ENCODE measurements around the gene FOXP2.
"Not testable (repeated sequence)": the region's sequence is repeated elsewhere in the genome, so short reads cannot be mapped to it uniquely, and the experiment has no call there.

Gene FOXP2

DNA sequence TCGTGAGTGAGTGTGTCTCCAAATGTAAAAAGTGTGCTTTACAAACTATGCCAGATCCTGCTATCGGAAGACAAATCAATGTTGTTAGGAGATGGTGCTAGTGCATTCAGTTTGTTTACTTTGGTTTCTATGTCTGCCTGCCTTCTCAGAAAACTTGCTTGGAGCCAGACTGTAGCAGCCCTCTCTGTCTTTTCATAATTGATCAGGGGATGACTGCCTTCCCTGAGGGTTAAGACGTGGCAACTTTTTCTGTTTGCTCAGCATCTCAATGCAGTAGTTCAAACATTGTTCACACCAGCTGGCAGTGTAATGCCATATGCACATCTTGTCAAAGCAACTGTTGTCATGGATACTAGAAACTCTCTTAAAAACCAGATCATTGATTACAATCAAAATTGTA, 118.5 kb downstream of the FOXP2 start:
- H3K27ac ChIP-seq, result no peak overlapping the region
- no peak for TF ChIP-seq ZFX (IDR thresholded peaks at IDR 0.05; ENCODE audit: borderline replicate concordance)
- TF ChIP-seq, protein P1, sequence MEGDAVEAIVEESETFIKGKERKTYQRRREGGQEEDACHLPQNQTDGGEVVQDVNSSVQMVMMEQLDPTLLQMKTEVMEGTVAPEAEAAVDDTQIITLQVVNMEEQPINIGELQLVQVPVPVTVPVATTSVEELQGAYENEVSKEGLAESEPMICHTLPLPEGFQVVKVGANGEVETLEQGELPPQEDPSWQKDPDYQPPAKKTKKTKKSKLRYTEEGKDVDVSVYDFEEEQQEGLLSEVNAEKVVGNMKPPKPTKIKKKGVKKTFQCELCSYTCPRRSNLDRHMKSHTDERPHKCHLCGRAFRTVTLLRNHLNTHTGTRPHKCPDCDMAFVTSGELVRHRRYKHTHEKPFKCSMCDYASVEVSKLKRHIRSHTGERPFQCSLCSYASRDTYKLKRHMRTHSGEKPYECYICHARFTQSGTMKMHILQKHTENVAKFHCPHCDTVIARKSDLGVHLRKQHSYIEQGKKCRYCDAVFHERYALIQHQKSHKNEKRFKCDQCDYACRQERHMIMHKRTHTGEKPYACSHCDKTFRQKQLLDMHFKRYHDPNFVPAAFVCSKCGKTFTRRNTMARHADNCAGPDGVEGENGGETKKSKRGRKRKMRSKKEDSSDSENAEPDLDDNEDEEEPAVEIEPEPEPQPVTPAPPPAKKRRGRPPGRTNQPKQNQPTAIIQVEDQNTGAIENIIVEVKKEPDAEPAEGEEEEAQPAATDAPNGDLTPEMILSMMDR (IDR thresholded peaks at IDR 0.05), result no peak

DNA sequence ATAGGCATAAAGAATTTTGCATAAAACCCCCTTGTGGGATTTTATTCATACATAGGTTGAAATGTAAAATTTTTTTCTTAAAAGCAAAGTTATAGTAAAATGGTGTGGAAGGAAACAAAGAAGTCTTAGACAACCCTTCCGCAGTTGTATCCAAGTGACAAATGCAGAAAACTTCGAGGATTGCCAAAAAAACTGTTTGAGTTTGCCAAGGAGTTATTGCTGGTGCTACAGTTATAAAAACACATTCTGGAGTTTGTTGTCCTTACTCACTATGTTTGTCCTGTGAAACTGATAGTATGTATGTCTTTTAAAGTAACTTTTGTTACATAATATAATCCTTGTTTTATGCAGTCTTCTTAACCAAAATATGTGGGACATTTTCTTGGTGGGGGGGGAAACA, 120.3 kb downstream of the FOXP2 start:
- TF ChIP-seq, protein P1 (IDR thresholded peaks at IDR 0.05), result no peak
- no peak for TF ChIP-seq ZFX (IDR thresholded peaks at IDR 0.05; ENCODE audit: borderline replicate concordance)
- no peak overlapping the region for H3K27ac ChIP-seq

GRCh38 chr7:114539575-114539974, 125.0 kb downstream of the FOXP2 start:
- TF ChIP-seq, protein P1 (IDR thresholded peaks at IDR 0.05), result peak; percentile 72
- no peak for TF ChIP-seq ZFX (IDR thresholded peaks at IDR 0.05; ENCODE audit: borderline replicate concordance)
- H3K27ac ChIP-seq, result no peak overlapping the region

GRCh38 chr7:114540291-114540690, 125.7 kb downstream of the FOXP2 start:
- no peak for TF ChIP-seq ZFX (IDR thresholded peaks at IDR 0.05; ENCODE audit: borderline replicate concordance)
- TF ChIP-seq, protein P1 (IDR thresholded peaks at IDR 0.05), result no peak
- no peak overlapping the region for H3K27ac ChIP-seq

GRCh38 chr7:114547346-114547745, 132.7 kb downstream of the FOXP2 start:
- not testable (repeated sequence) for H3K27ac ChIP-seq

DNA sequence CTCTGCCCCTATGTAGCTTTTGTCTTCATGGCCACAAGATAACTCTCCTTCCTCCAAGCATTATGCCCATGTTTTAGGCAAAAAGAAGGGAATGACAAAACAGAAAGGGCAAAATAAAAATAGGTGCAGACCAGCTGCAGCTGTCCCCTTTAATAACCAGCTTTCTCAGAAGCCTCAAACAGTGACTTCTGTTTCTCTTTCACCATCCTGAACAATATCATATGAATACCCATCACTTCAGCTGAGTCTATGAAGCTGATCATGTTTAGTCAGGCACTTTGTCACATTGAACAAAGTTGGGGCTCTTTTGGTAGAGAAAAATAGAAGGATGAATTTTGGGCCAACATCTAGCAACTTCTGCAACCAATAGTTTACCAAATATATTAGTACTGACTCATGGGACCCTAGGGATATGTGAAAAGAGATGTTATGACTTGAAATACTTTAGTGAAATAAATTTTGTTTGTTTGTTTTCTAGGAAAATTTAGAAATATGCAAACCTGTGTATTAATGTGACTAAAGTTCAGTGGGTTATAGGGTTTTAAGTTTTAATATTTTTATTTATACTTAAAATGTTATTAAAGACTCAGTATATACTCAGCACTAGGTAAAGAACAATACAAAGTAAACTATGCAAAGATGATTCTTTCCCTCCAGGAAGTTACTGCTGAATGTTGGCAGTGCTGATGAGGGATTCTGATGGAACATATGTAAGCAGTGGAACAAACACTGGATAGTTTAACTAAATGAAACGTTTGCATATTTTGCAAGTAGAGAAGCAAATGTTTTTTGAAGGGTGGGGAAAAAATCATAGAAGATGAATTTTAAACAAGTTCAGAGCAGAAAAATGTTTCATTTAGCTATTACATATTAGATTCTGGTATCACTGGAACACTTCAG, 133.7 kb downstream of the FOXP2 start:
- TF ChIP-seq, protein P1 (IDR thresholded peaks at IDR 0.05), result no peak
- no peak overlapping the region for H3K27ac ChIP-seq

DNA sequence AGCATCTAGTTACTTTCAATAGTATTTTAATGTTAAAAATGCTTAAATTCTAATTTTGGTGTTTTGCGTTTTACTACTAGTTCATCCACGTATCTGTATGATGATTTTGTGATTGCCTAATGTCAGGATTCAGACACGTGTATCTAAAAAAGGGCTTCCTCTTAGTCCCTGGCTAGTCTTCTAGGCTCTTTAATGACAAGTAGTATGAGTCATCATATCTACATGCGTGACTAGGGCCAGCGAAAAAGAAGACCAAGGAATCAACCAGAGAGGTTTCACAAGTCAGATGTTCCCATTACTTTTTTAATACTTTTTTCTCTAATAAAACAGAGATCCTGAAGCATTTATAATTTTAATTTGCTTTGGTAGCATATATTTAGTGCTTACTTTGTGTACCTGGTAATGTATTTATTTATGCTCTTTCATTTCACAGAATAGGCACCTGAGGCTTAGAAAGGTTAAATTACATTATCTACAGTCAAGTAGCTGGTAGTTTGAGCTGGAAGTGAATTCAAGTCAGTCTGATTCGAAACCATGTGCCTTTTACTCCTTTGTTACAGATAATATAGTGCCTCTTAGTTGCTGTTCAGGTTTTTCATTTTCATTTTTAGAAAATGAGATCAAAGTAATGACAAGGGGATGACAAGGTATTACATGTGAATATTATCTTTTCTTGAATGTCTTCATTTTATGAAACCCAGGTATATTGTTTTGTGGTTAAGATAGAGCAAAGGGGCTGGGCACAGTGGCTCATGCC, 140.3 kb downstream of the FOXP2 start:
- H3K27ac ChIP-seq, result no peak overlapping the region
- TF ChIP-seq, protein P1 (IDR thresholded peaks at IDR 0.05), result no peak
- TF ChIP-seq ZFX (IDR thresholded peaks at IDR 0.05; ENCODE audit: borderline replicate concordance), result no peak

Measured in 22Rv1 (cell line).